HG03103 (cell line): ENCODE data around the gene ZNF488.

Source experiments
- ATAC-seq: cut with Tn5 transposase; IDR thresholded peaks from one replicate; pipeline ENCODE4 v1.9.1; 2021; ENCODE audit warnings: low read depth; ENCODE audit not compliant: unreplicated experiment

ZNF488 gene

DNA sequence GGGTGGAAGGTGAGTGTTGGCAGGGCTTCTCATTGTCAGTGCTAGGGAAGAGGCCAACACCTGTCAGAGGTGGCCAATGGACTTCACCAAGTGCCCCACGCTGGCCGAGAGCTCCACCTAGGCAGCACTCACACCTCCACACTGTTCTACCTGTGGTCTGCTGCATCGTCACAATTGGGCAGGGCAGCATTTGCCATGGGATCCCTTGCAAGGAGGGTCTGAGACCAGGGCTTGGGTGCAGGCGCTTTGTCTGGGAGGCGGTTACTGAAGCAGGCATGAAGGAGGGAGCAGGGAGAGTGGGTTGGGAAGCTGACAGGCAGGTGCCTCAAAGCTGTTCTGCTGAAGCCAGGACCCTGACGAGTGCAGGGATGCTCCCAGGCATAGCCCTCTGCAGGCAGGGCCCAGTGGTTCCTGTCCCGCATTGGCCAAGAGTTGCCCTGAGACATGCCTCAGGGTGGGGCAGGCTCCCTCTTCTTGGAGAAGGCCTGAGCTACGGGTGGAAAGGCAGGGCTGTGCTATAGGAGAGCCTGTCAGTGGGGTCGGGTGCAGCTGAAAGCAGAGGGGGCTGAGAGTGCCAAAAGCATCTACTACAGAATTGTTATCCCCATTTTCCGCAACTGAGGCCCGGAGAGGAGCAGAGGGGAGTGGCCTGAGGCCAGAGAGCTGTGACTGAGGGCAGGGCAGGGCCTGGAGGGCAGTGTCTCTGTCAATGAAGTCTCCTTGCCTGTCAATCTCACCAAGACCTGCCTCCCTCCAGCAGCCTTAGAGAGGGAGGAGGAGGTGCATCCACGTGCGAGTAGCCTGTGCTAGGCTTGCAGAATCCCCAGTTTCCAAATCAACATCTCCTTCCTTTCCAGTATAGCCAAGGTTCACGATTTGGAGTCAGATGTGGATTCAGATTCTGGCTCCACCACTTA lies 31.9 kb downstream of the ZNF488 start:
- ATAC-seq, result no peak

DNA sequence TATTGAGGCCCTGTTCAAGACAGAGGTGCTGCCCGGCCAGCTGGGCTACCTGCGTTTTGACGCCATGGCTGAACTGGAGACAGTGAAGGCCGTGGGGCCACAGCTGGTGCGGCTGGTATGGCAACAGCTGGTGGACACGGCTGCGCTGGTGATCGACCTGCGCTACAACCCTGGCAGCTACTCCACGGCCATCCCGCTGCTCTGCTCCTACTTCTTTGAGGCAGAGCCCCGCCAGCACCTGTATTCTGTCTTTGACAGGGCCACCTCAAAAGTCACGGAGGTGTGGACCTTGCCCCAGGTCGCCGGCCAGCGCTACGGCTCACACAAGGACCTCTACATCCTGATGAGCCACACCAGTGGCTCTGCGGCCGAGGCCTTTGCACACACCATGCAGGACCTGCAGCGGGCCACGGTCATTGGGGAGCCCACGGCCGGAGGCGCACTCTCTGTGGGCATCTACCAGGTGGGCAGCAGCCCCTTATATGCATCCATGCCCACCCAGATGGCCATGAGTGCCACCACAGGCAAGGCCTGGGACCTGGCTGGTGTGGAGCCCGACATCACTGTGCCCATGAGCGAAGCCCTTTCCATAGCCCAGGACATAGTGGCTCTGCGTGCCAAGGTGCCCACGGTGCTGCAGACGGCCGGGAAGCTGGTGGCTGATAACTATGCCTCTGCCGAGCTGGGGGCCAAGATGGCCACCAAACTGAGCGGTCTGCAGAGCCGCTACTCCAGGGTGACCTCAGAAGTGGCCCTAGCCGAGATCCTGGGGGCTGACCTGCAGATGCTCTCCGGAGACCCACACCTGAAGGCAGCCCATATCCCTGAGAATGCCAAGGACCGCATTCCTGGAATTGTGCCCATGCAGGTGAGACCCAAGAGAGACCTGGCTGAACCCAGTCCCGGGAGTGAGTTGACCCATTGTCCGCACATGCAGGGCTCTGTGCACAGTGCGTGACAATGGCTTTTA lies 33.1 kb downstream of the ZNF488 start:
- no peak for ATAC-seq

DNA sequence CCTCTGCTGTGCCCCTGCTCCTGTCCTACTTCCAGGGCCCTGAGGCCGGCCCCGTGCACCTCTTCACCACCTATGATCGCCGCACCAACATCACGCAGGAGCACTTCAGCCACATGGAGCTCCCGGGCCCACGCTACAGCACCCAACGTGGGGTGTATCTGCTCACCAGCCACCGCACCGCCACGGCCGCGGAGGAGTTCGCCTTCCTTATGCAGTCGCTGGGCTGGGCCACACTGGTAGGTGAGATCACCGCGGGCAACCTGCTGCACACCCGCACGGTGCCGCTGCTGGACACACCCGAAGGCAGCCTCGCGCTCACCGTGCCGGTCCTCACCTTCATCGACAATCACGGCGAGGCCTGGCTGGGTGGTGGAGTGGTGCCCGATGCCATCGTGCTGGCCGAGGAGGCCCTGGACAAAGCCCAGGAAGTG lies 34.1 kb downstream of the ZNF488 start:
- ATAC-seq, result no peak

DNA sequence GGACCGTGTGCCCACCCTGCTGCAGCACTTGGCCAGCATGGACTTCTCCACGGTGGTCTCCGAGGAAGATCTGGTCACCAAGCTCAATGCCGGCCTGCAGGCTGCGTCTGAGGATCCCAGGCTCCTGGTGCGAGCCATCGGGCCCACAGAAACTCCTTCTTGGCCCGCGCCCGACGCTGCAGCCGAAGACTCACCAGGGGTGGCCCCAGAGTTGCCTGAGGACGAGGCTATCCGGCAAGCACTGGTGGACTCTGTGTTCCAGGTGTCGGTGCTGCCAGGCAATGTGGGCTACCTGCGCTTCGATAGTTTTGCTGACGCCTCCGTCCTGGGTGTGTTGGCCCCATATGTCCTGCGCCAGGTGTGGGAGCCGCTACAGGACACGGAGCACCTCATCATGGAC lies 34.6 kb downstream of the ZNF488 start:
- no peak for ATAC-seq

DNA sequence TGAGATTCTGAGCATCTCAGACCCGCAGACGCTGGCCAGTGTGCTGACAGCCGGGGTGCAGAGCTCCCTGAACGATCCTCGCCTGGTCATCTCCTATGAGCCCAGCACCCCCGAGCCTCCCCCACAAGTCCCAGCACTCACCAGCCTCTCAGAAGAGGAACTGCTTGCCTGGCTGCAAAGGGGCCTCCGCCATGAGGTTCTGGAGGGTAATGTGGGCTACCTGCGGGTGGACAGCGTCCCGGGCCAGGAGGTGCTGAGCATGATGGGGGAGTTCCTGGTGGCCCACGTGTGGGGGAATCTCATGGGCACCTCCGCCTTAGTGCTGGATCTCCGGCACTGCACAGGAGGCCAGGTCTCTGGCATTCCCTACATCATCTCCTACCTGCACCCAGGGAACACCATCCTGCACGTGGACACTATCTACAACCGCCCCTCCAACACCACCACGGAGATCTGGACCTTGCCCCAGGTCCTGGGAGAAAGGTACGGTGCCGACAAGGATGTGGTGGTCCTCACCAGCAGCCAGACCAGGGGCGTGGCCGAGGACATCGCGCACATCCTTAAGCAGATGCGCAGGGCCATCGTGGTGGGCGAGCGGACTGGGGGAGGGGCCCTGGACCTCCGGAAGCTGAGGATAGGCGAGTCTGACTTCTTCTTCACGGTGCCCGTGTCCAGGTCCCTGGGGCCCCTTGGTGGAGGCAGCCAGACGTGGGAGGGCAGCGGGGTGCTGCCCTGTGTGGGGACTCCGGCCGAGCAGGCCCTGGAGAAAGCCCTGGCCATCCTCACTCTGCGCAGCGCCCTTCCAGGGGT lies 35.2 kb downstream of the ZNF488 start:
- ATAC-seq, result no peak

DNA sequence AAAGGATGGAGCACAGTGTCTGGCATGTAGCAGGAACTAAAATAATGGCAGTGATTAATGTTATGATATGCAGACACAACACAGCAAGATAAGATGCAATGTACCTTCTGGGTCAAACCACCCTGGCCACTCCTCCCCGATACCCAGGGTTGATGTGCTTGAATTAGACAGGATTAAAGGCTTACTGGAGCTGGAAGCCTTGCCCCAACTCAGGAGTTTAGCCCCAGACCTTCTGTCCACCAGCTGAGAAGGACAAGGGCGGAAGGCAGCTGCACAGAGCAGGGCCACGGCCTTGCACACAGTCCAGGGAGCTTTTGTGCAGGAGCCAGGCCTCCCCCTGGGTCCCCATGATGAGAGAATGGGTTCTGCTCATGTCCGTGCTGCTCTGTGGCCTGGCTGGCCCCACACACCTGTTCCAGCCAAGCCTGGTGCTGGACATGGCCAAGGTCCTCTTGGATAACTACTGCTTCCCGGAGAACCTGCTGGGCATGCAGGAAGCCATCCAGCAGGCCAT lies 35.9 kb downstream of the ZNF488 start, which contains the start of gene RBP3:
TSS of gene RBP3 (plus strand) at position 226 of the 514 bp plus-strand sequence. CDS start at position 348, 122 bp downstream.
- no peak for ATAC-seq

DNA sequence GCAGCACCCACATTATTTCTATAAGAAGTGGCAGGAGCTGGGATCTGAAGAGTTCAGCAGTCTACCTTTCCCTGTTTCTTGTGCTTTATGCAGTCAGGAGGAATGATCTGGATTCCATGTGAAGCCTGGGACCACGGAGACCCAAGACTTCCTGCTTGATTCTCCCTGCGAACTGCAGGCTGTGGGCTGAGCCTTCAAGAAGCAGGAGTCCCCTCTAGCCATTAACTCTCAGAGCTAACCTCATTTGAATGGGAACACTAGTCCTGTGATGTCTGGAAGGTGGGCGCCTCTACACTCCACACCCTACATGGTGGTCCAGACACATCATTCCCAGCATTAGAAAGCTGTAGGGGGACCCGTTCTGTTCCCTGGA lies 36.8 kb downstream of the ZNF488 start:
- ATAC-seq, result no peak

DNA sequence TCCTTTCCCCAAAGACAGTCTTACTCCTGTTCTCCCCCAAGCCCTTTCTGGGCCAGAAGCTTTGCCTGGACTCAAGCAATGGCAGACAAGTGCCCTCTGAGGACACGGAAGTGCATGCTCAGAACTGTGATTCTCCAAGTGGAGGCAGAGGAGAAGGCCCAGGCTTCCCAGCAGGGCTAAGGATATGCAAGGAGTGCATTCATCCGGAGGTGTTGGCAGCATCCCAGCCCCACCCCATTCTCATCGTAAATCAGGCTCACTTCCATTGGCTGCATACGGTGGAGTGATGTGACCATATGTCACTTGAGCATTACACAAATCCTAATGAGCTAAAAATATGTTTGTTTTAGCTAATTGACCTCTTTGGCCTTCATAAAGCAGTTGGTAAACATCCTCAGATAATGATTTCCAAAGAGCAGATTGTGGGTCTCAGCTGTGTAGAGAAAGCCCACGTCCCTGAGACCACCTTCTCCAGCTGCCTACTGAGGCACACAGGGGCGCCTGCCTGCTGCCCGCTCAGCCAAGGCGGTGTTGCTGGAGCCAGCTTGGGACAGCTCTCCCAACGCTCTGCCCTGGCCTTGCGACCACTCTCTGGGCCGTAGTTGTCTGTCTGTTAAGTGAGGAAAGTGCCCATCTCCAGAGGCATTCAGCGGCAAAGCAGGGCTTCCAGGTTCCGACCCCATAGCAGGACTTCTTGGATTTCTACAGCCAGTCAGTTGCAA lies 37.4 kb downstream of the ZNF488 start:
- no peak for ATAC-seq

DNA sequence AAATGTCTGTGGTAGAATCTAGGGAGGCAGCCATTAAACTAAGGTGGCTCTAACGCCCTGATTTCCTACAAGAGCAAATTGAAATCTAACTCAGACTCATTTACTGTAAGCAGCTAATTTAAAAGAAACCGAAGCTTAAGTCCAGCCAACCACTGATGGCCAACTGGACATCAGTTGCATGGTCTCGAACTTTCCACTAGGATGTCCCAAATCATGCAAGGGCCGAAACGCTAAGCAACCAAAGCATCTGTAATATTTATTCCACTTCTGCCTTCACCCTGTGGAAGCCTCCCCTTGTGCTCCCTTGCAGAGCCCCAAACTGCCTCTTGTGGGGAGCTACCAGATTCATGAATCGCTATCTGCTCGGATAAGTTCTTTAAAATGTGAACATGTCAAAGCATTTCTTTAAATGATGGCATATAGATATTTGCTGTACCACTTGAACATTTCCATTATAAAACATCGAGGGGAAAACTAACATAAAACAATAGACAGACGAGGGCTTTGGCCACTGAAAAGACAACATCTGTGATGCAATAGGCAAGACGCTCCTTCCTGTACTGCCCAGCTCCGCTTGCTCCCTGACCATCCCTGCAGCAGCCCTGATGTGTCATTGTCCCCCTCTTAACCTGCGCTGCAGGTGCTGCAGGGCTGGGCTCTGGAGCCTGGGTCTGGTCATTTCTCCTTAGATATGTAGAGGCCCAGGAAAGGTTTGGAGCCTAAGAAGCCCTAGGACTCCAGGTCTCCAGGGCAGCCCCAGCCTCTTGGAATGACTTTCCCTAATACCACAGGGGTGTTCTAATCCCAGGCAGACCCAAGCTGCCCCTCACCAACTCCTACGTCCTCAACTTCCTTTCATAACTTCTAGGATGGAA lies 38.9 kb downstream of the ZNF488 start:
- ATAC-seq, result no peak

DNA sequence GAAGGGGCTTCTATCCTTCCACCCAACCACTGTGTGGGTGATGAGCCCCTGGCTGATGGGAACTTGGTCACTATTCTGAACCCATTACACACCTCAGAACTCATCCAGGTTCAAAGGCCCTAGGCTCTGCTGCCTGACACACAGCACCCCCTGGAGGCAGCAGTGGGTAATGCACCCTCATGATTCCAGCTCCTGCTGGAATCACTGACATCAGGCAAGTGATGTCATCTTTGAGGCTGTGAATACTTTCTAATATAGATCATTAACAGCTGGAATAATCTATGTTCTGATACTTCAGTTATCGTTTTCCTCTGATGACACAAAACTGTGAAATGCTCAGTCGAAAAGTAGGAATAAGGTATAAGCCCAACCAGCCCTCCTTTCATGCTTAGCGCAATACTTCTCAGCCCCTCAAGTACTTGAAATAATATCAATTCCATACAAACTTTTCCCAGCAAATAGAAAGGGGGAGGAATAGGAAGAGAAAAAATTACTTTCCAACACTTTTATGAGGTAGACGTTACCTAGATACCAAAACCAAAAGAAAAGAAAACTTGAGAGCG lies 43.4 kb downstream of the ZNF488 start:
- no peak for ATAC-seq

DNA sequence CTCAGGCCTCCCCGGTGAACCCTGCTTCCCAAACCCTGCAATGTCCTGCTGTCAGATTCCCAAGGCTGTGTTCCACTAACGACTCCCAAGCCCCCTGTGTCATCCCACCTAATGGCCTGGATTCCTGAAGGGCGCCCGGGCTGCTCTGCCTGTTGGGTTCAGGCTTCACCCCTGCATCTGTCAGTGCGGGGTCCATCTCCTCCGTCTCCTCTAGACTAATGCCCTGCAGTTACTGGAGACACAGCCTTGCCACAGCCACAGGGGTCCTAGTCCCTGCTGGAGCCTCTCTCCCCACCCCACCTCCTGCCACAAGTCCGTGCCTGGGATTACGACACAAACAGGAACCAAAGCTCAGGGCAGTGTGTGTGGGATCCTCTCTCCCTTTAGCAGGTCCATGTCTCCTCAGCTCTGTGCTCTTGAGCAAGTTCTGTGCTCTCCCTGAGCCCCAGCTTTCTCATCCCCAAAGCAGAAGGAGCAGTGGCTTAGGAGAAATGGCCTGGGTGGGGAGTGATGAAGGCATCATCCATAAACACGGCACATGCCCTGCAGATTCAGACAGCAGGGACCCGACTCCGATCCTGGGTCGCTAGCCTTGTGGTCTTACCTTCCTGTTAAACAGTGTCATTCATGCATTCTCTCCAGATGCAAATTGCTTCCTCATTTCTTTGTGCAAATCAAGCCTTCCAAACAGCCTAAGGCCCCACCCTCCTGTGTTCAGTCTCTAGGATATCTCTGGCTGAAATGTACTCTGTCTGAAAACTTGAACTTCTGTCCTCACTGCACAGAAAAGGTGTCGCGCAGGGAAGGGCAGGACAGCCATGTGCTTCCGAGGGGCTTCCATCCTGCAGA lies 44.1 kb downstream of the ZNF488 start:
- ATAC-seq, result no peak

DNA sequence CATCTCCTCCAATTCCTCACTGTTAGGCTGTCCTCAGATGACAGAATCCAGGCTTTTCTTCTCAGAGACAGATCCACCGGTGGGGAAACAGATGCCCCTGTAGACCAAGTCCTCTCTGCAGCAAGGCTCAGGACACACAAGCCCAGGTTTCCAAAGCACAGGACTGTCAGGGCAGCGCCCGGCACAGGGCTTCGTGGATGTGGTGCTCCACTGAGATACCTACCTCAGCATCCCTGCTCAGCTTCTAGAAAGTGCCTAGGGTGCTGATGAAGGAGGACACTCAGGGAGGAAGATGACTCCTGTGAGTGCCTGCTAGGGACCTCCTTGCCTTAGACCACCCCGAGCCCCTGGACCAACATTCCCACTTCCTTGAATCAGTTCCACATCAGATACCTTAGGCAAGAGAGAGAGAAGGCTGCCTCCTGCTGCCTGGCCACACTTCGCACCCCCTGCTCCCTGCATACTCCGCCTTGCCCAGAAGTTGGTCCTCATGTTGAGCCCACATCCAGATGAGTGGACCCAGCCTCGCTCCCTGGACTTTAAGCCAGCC lies 44.8 kb downstream of the ZNF488 start:
- no peak for ATAC-seq

DNA sequence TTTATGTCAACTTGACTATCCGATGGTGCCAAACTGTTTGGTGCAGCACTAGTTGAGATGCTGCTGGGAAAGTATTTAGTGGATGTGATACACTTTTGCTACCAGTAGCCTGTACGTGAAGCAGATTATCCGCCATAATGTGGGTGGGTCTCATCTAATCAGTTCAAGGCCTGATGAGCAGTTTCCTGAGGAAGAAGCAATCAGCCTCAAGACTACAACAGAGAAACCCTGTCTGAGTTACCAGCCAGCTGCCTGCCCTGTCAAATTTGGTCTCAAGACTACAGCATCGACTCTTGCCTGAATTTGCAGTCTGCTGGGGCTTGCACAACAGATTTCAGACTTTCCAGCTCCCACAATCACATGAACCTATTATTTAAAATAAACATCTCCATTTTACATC lies 46.8 kb downstream of the ZNF488 start:
- no peak for ATAC-seq

DNA sequence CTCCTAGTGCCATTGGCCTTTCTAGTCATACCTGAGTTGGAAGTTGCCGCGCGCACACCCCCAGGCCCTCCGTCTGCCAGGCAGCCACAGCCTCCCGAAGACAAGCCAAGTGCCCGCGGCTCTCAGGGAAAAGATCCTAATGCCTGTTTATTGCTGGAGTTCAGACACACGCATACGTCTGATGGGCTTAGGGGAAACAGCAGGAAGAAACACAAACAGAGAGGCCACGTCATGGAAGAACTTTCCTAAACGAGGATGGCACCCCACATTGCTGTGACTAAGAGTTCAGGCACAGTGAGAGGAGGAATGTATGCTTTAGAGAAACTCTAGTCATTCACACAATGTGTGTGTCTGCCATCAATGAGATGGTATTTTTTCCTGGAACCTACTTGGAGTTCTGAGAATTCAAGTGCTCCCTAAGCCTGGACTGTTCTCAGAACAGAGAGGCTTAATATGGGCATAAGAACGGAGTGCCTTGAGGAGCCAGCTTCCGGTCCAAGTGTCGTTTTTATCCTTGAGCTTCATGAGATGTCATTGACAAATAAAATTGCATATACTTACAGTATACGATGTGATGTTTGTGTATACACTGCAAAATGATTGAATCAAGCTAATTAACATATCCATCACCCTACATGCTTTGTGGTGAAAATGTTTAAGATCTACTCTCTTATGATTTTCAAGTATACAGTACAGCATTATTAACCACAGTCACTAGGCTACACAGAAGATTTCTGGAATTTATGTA lies 47.5 kb downstream of the ZNF488 start:
- no peak for ATAC-seq

DNA sequence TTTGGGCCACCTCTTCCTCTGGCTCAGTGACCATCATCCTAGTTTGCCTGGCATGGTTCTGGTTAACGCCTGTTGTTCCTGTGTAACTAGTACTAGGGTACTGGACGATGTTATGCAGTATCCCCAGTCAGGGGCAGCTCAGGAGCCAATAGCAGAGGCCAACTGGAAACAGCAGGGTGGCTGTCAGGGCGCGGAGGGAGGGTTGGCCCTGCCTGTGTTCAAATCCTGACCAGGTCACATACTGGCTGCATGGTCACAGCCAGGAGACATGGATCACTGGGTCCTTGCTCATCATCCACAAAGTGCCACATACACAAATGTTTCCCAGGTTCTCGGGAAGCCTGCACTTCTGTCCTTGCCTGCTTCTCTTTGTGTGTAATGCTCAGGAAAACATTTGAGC lies 48.2 kb downstream of the ZNF488 start:
- no peak for ATAC-seq

DNA sequence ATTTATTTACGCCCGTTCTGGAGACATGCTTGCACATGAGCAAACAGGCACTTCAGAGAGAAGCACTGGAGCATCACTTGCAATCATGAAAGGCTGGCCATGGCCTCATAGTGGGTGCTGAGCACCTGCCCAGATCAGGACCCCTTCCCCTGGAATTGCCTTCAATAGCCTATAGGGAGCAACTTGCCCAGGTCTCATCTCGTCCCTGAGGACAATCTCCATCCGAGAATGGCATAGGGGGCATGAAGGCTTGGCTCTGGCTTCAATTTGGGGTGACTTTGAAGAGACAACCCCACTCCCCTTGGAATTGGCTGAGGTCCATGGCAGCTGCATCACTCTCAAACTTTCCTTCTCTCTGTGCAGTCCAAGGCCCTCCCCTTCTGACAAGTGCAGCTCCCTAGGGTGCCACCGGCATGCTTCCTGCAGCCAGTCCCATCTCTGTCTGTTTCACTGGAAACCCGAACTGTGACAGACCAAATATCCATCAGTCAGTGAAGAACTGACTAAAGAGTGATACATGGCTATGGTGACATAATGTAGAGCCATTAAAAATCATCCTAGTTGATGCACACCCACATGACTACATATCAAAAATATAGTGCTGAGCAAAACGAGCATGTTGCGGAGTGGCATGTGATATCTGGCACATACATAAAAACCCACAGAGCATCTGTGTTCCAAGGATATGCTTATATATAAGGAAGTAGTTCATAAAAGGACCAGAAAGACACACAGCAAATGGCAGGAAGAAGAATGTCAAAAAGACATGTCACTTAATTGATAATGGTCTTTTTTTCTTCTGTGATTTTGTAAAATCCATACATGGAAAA lies 49.4 kb downstream of the ZNF488 start:
- no peak for ATAC-seq
